Measurements from ENCODE around the gene NAA50.

- TF ChIP-seq CTCF (IDR thresholded peaks at IDR 0.05): no peak
- TF ChIP-seq POLR2AphosphoS5 (IDR thresholded peaks at IDR 0.05): no peak
- no peak for TF ChIP-seq EP300 (IDR thresholded peaks at IDR 0.05)
- TF ChIP-seq POLR2A (IDR thresholded peaks at IDR 0.05): no peak
These were observed 12.5 kb upstream of the NAA50 start for GRCh38 chr3:113758389-113759024.
